NCI-H748 treated with DMSO at 0.1 percent for 48 hours (cell line): ENCODE data around the gene NEURL1.

ENCODE experiments used
- DNase-seq: peaks from one replicate; lab custom pipeline; 2025; lab: John Stamatoyannopoulos, UW

NEURL1 gene

GRCh38 chr10:103493362-103493915 lies at the start of gene NEURL1:
Gene NEURL1, plus strand, starts transcription at chr10:103493705. Its CDS starts 683 bp downstream, at chr10:103494388.
- no peak for DNase-seq

GRCh38 chr10:103444478-103444877 lies 49.0 kb upstream of the NEURL1 start:
- no peak for DNase-seq

DNA sequence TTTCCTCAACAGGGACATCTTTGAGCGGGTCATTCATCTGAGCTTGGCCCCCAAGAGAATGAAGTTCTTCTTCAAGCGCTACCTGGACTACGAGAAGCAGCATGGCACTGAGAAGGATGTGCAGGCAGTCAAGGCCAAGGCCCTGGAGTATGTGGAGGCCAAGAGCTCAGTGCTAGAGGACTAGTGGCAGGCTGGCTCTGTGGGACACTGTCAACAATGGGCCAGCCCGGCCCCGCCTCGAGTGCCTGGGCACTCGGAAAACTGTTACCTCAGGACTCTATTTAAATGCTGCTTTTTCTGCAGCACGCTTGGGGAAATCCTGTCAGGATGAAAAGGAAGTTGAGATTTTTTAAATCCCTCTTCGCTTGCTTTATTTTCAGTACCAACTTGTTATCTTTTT lies 48.1 kb upstream of the NEURL1 start:
- DNase-seq: no peak

DNA sequence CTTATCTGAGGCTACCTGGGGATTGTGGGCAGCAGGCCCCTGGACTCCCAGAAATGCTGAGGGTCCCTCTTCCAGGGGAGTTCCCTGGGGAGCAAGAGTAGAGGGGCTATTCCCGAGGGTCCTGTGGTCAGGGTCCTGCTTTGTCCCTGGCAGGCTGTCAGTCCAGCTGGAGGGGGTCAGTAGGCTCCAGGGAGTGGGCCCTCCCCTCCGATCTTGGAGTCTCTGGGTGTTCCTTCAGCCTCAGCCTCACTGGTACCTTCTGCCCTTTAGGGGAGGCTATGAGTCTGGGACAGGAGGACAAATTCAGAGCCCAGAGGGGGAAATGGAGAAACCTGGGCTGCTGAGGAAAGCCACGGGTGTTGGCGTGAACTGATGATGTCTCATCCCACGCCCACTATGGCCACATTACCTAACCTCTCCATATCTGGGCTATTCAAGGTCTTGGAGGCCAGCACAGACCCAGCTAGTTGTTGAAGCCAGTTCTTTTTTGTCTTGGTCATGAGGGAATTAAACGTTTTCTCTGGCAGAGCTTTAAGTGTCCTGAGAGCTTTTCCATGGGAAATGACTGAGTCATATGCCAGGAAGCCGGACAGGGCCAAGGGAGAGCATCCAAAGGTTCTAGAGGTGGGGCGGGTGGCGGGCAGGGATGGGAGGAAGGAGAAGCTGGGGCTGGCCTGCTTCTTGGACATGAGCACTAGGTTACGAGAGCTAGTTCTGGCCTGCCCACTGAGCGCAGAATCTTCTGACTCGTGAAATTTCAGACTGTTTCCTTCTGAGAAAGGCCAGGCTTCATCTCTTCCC lies 47.5 kb upstream of the NEURL1 start:
- no peak for DNase-seq

- no peak for DNase-seq
Observed at GRCh38 chr10:103447187-103447586, 46.3 kb upstream of the NEURL1 start.

GRCh38 chr10:103448746-103449145 lies 44.8 kb upstream of the NEURL1 start:
- no peak for DNase-seq

DNA sequence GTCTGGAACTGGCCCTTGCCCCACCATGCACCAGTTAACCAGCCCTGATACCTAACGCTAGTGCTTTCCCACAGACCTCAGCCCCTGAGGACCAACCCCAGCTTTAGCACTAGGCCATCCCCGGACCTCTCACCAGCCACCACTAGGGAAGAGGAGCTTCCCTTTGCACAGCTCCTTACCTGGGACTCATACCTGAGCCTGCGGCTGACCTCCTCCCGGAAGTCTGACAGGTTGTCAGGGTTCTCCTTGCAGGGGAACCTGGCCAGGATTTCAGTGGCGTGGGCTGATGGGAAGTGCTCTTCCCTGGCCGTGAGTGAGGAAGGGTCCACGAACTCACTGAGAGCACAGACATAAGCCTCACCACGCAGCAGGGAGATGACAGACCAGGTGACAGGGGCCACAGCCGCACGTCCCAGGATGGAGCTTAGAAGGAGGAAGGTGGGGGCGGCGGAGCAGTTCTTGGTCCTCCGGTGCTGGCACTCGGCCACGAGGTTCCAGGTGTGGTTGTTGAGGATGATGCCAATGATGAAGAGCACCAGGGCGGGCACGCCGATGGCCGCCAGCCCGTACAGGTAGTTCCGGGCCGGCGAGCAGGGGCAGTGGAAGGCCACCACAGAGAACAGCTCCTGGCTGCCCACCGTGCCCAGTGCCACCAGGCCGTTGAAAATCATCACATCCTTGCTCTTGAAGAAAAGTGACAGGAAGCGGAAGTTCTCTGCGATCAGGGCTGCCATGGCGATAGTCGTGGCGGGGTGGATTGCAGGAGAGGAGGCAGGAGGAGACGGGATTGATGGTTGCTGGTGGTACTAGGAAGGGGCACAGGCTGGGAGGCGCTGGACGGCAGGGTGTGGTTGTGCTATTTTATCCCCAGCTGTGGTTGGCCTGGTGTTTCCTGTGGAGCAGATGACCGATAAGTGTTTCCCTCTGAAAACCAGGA lies 44.0 kb upstream of the NEURL1 start:
- no peak for DNase-seq

- DNase-seq: no peak
Observed at GRCh38 chr10:103450201-103450695, 43.3 kb upstream of the NEURL1 start.

GRCh38 chr10:103451091-103451813 lies 42.3 kb upstream of the NEURL1 start:
- no peak for DNase-seq

DNA sequence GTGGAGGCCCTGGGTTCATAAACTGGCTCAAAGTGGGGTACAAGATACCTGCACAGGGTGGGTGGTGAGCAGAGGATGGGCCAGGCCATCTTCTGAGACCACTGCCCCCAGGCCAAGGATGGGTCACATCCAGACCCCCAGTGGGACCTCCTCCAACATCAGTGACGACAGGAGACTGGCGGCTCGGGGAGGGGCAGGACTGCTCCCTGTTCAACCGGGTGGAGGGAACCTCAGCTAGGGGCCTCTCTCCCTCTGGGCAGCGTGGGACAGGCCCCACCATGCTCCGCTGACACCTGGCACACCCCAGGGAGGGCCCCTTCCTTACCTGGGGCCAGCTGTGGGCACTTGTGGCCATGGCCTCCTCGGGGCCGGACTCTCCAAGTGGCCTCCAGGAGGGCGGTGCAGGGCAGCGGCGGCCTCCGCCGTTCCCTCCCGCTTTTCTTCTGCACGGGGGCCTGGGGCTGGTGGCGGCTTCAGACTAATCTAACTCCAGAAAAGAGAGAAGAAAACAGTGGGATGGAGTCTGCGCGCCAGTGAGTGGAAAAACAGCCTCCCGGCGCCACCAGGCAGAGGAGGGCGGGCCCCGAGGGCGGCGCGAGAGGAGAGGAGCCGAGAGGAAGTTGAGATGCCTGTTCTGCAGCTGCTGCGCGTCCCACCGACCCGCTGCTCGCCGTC lies 41.5 kb upstream of the NEURL1 start, which contains the start of gene CALHM2:
Gene CALHM2, minus strand, starts transcription at position 540 of the 675 bp plus-strand sequence. CDS start 2,429 bp downstream, outside the sequence.
- peak; percentile 18 for DNase-seq

DNA sequence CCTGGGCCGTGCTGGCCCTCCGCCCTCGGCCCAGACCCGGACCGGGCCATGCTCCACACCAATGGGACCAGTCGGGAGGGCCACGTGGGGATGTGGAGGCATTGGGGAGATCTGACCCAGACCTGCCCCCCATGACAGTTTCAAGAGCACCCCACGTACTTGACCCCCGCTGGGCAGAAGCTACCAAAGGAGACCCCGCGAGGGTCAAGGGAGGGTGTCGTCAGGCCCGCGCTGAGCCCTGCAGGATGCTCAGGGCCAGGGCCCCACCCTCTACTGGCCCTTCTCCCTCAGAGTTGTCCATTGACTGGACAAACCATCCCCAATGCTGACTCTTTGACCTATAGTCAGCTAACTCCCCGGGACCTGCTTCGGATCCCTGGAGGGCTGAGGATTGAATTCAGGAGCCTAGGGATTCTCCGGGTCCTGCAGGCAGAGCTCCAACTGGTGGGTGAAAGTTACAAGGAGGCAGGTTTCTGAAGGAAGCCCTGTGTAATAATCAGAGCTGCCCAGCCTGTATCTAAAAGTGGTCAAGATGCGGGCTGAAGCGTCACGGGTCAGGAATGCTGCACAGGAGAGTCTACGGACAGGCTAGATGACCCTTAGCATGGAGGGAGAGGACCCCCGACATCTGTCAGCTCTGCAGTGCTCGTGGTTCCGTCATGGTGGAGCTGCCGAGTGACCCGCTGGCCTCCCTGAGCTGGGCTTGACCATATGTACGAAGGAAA lies 40.8 kb upstream of the NEURL1 start:
- DNase-seq: no peak

DNA sequence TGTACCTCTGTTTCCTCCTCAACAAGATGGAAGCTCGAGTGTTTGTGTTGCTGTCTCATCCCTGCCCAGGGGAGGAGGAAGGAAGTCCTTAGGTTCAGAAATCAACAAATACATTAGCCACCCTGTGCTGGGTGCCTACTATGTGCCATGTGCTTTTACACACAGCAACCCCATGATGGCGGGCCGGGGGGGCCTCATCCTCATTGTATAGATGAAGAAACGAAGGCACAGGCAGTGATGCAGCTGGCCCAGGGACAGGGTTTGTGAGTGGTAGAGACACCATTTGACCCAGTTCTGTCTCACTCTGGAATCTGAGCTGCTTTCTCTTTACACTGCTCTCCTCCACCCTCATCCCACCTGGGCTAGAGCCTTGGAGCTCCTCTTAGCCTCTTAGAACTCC lies 39.5 kb upstream of the NEURL1 start:
- no peak for DNase-seq

DNA sequence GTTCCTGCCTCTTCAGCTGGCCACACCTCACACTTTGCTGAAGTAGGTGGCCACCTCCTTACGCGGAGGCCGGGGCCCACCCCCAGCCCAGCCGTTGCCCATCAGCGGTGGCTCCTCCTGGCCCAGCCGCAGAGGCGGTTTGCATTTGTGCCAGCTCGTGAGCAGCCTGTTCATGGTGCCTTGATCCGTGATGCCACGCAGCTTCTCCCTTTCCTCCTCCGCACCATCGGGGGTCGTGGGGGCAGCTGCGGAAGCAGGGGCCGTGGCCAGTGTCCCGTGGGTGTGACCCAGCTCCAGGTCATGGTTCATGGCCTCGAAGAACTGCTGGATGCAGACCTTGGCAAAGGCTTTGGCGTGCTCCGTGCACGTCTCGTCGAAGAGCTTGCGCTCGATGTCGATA lies 38.3 kb upstream of the NEURL1 start:
- no peak for DNase-seq

DNA sequence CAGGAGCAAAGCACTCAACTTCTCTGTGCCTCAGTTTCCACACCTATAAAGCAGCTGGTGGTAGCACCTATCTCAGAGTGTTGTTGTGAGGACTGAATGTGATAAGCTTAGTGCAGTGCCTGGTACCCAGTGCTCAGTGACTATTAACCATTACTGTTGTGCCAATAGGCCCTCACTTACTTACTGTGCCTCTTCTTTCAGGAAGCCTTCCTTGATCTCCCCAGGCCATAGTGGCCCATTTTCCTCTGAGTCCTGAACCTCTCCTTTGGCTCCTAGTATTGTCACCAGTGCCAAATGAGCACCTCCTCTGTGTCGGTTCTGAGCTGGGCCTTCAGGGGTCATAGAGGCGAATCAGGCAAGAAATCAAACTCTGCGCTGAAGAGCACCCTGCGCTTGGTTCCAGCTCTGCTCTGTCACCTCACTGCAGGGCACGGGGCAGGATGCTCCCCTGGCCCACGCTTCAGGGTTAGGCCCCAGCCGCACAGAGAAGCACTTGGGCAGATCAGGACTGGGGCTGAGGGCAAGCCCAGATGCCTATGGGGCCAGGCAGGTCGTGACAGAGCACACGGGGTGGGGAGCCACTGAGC lies 37.3 kb upstream of the NEURL1 start:
- no peak for DNase-seq

DNA sequence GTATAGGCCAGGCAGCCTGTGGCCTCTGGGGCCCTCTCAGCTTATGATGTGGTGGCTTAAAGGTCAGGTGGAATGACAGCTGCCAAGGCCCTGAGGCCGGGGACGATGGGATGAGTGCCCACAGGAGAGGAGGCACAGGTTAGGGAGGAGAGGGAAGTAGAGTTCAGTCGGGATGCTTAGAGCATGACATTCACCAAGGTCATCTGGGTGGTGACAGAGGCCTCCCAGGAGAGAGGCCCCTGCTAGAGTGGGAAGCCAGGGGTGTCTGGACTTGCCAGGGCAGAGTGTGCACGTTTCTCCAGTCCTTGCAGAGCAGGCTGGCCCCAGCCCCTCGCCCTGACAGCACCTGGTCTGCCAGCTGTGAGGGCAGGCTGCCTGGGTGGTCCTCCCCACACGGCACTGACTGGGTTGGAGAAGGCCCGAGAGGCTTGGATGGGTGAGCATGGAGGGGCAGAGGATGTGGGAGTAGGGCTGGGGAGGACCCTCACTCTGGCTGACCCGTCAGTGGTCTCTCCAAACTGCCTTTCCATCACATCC lies 36.3 kb upstream of the NEURL1 start:
- no peak for DNase-seq

DNA sequence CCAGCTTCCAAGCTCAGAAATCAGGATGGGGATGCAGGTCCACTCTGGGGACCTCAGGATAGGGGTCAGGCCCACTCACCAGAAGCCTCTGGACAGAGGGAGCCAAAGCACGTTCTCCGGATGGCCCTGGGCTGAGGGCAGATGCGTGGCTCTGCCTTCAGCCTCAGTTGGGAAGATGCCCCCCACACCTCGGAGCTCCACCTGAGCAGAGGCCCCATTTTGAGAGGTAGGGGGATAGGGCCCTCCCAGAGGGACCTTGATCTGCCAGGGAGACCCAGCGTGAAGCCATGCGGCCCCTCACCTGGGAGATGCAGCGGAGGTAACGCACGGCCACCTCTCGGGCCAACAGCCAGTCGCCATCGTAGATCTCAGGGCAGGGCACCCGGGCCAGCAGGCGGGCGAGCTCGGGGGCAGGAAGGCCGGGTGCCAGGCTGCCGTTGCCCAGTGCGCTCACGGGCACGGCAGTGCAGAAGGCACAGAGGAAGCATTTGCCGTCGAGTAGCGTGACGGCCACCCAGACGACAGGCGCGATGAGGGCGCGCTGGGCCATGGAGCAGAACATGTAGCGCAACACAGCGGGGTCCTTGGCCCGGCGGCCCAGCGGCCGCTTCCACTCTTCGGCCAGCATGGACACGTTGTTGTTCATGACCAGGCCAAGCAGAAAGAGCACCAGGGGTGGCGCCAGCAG lies 35.5 kb upstream of the NEURL1 start:
- no peak for DNase-seq

DNA sequence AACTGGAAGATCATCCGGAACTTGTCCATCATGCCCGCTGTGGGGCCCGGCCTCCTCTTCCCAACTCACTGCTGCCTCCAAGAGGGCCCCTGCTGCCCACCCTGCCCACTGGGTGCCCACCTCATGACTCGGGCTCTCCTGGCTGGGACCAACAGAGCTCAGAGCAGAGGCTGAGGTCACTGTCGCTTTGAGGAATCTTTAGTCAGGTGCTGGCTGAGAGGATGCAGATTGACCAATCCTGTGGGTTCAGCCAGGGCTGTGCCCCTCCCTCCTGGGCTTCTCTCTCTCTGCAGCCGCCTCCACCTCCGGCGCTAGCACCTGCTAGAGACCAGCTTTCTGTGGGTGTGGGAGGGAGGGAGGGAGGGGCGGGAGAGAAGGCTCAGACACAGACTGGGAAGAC lies 34.8 kb upstream of the NEURL1 start, which contains the start of gene CALHM1:
Gene CALHM1, minus strand, starts transcription at position 181 of the 400 bp plus-strand sequence. Its CDS starts 149 bp downstream, at position 32.
- no peak for DNase-seq

- no peak for DNase-seq
Observed at GRCh38 chr10:103459615-103460014, 33.9 kb upstream of the NEURL1 start.

DNA sequence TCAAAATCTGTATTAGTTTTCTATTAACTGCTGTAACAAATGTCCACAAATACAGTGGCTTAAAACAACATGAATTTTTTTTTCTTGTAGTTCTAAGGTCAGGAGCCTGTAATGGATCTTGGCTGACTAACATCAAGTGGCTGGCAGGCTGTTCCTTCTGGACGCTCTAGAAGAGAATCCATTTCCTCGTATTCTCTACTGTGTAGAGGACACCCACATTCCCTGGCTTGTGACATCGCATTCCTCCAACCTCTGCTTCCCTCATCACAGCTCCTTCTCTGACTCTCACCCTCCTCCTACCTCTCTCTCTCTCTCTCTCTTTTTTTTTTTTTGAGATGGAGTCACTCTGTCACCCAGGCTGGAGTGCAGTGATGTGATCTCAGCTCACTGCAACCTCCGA lies 30.0 kb upstream of the NEURL1 start:
- no peak for DNase-seq
